Testis (tissue), 2 donors: Measurements from ENCODE around the gene FERMT1.

ENCODE experiments used
- POLR2A ChIP-seq: fragments of 450-650 bp; IDR thresholded peaks from one replicate; pipeline ENCODE4 v1.6.1; 2017; ENCODE audit warnings: antibody characterized with exemption, mild to moderate bottlenecking, moderate library complexity
- TF ChIP-seq, protein P1 (sequence below), 3 experiments: fragments of 450-650 bp in 2 of 3; fragments of 200-600 bp in 1 of 3; sonication (generic) in 1 of 3; IDR thresholded peaks; one replicate each; pipeline ENCODE4 v1.5.1; 2016 to 2019; ENCODE audit warnings: antibody characterized with exemption in 3 of 3, mild to moderate bottlenecking in 2 of 3, moderate library complexity in 1 of 3

DNA sequence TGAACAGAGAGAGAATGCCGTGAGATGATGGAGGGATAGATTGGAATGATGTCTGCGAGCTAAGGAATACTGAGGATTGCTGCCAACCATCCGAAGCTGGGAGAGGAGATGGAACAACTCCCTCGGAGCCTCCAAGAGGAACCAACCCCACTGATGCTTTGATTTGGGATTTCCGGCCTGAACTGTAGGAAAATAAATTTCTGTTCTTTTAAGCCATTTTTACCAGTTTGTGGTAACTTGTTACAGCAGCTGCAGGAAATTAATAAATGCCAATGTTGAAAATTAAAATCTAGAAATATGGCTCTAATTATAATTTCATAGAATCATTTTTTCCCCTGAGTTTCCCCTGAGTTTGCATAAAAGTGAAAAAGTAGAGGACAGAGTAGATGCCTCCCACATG, 83.1 kb downstream of the FERMT1 start:
- TF ChIP-seq, protein P1, sequence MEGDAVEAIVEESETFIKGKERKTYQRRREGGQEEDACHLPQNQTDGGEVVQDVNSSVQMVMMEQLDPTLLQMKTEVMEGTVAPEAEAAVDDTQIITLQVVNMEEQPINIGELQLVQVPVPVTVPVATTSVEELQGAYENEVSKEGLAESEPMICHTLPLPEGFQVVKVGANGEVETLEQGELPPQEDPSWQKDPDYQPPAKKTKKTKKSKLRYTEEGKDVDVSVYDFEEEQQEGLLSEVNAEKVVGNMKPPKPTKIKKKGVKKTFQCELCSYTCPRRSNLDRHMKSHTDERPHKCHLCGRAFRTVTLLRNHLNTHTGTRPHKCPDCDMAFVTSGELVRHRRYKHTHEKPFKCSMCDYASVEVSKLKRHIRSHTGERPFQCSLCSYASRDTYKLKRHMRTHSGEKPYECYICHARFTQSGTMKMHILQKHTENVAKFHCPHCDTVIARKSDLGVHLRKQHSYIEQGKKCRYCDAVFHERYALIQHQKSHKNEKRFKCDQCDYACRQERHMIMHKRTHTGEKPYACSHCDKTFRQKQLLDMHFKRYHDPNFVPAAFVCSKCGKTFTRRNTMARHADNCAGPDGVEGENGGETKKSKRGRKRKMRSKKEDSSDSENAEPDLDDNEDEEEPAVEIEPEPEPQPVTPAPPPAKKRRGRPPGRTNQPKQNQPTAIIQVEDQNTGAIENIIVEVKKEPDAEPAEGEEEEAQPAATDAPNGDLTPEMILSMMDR (IDR thresholded peaks at IDR 0.05): no peak
- no peak for TF ChIP-seq POLR2A
